ENCODE results near the gene ADGRV1.
A peak's percentile ranks its signal among the peaks of the same experiment; 100 is the strongest.

The ADGRV1 gene, protein sequence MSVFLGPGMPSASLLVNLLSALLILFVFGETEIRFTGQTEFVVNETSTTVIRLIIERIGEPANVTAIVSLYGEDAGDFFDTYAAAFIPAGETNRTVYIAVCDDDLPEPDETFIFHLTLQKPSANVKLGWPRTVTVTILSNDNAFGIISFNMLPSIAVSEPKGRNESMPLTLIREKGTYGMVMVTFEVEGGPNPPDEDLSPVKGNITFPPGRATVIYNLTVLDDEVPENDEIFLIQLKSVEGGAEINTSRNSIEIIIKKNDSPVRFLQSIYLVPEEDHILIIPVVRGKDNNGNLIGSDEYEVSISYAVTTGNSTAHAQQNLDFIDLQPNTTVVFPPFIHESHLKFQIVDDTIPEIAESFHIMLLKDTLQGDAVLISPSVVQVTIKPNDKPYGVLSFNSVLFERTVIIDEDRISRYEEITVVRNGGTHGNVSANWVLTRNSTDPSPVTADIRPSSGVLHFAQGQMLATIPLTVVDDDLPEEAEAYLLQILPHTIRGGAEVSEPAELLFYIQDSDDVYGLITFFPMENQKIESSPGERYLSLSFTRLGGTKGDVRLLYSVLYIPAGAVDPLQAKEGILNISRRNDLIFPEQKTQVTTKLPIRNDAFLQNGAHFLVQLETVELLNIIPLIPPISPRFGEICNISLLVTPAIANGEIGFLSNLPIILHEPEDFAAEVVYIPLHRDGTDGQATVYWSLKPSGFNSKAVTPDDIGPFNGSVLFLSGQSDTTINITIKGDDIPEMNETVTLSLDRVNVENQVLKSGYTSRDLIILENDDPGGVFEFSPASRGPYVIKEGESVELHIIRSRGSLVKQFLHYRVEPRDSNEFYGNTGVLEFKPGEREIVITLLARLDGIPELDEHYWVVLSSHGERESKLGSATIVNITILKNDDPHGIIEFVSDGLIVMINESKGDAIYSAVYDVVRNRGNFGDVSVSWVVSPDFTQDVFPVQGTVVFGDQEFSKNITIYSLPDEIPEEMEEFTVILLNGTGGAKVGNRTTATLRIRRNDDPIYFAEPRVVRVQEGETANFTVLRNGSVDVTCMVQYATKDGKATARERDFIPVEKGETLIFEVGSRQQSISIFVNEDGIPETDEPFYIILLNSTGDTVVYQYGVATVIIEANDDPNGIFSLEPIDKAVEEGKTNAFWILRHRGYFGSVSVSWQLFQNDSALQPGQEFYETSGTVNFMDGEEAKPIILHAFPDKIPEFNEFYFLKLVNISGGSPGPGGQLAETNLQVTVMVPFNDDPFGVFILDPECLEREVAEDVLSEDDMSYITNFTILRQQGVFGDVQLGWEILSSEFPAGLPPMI (N-terminal part only)

GRCh38 chr5:90558344-90559192, at the start of gene ADGRV1:
Gene ADGRV1 (plus strand): TSS chr5:90558797. CDS start chr5:90558896, 99 bp downstream.
- peak; percentile 86 to 99 for DNase-seq (ENCODE audit: low read depth in 1 of 2, low spot score in 1 of 2)
- in situ Hi-C loops (cut with HindIII; ENCODE audit: low pct_unique_long_range_greater_than_20kb, low sequenced_read_pairs): no loop called here
- peak; percentile 43; the same call in 1 of the 2 replicates for TF ChIP-seq JUND (IDR thresholded peaks at IDR 0.05; ENCODE audit: low read depth)

DNA sequence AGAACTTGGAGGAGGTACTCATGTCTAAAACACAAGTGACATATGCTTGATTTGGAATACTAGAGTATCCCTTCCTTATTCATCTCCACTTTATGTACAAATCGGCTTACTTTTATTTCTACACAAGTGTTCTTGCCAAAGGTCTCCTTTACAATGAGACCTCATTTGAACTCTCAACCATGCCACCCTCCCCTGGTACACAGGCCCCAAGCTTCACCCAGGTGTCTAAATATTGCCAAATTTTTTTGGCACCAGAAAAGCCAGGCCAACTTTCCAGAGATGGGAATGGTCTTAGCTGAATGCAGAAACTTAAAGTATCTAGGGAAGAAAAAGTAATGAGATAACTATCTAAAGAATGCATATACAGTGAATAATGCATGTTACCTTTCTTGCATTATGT, 48.2 kb upstream of the ADGRV1 start:
- no peak for TF ChIP-seq JUND (IDR thresholded peaks at IDR 0.05; ENCODE audit: low read depth)
- in situ Hi-C loops (cut with HindIII; ENCODE audit: low pct_unique_long_range_greater_than_20kb, low sequenced_read_pairs): no loop called here
- no peak for DNase-seq (ENCODE audit: low read depth in 1 of 2, low spot score in 1 of 2)

GRCh38 chr5:90514520-90514919, 44.1 kb upstream of the ADGRV1 start:
- in situ Hi-C loops (cut with HindIII; ENCODE audit: low pct_unique_long_range_greater_than_20kb, low sequenced_read_pairs): no loop called here
- TF ChIP-seq JUND (IDR thresholded peaks at IDR 0.05; ENCODE audit: low read depth): no peak
- no peak for DNase-seq (ENCODE audit: low read depth in 1 of 2, low spot score in 1 of 2)

DNA sequence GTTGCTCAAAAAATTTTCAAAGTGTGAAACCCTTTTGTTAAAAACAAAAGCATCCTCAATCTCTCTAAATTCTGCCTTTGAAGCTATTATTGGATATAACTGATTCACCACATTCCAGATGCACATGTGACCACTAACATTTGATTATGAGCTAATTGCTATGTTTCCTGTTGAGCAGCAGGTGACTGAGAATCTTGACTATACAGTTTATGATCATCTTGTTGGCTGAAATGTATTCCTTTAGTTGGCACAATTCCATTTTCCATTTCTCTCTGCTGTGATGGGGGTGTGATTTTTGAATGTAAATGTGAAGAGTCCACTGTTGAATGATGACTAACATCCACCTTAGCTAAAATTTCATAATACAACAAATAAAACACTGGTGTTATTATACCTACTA, 39.9 kb upstream of the ADGRV1 start:
- no peak for DNase-seq (ENCODE audit: low read depth in 1 of 2, low spot score in 1 of 2)
- in situ Hi-C loops (cut with HindIII; ENCODE audit: low pct_unique_long_range_greater_than_20kb, low sequenced_read_pairs): no loop called here
- TF ChIP-seq JUND (IDR thresholded peaks at IDR 0.05; ENCODE audit: low read depth): no peak

- in situ Hi-C loops (cut with HindIII; ENCODE audit: low pct_unique_long_range_greater_than_20kb, low sequenced_read_pairs): no loop called here
- no peak for TF ChIP-seq JUND (IDR thresholded peaks at IDR 0.05; ENCODE audit: low read depth)
- DNase-seq (ENCODE audit: low read depth in 1 of 2, low spot score in 1 of 2): no peak
These were observed 39.5 kb upstream of the ADGRV1 start for GRCh38 chr5:90519081-90519480.

- no peak for TF ChIP-seq JUND (IDR thresholded peaks at IDR 0.05; ENCODE audit: low read depth)
- peak in 1 of 2 experiments; percentile 55 for DNase-seq (ENCODE audit: low read depth in 1 of 2, low spot score in 1 of 2)
- in situ Hi-C loops (cut with HindIII; ENCODE audit: low pct_unique_long_range_greater_than_20kb, low sequenced_read_pairs): no loop called here
These were observed 29.9 kb upstream of the ADGRV1 start for GRCh38 chr5:90528601-90529193.

- DNase-seq (ENCODE audit: low read depth in 1 of 2, low spot score in 1 of 2): peak; percentile 86 to 98
- TF ChIP-seq JUND (IDR thresholded peaks at IDR 0.05; ENCODE audit: low read depth): no peak
- in situ Hi-C loops (cut with HindIII; ENCODE audit: low pct_unique_long_range_greater_than_20kb, low sequenced_read_pairs): no loop called here
These were observed 29.2 kb upstream of the ADGRV1 start, which contains the start of gene LYSMD3 for GRCh38 chr5:90529194-90529938. Gene LYSMD3 (minus strand): TSS chr5:90529584. CDS start chr5:90525289, 4,295 bp downstream.

DNA sequence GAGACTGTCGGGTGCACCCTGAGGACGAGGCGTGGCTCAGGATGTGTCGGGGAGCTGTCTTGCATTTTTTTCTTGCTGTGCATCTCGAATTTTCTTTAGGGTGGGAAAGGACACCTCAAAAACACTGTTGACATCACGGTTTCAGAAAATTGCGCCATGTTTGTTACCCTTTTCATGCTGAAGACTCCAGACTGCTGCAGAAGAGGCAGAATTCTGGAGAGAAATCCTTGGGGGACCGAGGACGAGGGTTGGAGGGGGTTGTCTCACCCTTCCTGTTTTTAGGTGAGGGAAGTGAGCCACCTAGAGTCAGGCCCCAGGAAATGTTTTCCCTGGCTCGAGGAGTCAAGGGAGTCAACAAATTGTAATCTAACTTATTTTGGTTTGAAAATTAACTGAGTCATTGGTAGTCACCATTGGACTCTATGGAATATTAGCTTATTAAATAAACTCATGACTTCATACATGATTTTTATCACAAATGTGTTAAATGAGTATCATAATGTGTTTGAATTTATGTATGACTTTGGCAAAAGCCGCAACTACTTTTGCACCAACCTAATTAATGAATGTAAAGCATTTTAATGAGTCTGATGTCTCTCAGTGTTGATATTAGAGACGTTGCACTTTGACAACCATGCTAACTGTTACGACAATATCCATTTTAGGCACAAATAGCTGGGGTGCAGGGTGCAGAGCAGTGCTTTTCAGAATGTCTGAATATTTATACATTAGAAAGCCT, 28.5 kb upstream of the ADGRV1 start:
- no peak for TF ChIP-seq JUND (IDR thresholded peaks at IDR 0.05; ENCODE audit: low read depth)
- peak; percentile 71 to 85 for DNase-seq (ENCODE audit: low read depth in 1 of 2, low spot score in 1 of 2)
- in situ Hi-C loops (cut with HindIII; ENCODE audit: low pct_unique_long_range_greater_than_20kb, low sequenced_read_pairs): no loop called here

DNA sequence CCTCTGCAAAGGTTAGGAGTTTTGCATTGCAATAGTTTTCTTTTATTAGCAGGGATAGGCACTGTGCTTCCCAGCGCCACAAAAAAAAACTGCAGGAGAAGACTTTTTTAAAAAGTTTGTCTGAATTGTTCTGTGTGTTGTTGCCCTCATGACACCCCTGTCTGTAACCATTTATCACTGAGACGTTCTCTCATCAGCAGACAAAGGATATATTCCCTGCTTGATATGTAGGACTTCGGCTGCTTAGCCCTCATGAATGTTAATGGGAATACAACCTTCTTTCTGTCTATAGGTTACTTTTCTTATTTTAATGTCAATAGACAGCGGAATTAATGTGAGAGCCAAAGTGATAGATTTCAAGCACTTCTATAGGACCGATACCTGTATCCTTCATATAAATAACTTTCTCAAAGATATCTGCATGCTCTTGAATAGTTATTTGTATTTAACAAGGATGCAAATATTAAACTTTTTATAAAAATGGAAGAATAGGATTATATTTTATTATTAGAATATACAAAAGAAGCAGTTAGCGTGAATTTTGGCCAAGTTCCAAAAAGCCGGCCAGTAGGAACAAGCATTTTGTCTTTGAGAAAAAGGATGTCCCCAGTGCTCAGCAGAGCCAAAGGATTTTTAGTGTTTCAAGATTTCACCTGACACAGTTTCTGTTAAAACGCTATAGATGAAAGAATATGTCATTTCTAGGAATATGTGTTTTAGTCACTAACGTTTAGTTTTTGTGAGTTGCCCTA, 27.7 kb upstream of the ADGRV1 start:
- in situ Hi-C loops (cut with HindIII; ENCODE audit: low pct_unique_long_range_greater_than_20kb, low sequenced_read_pairs): no loop called here
- DNase-seq (ENCODE audit: low read depth in 1 of 2, low spot score in 1 of 2): peak in 1 of 2 experiments; percentile 29
- no peak for TF ChIP-seq JUND (IDR thresholded peaks at IDR 0.05; ENCODE audit: low read depth)
